ENCODE results near the gene AFAP1L1.
A peak's percentile ranks its signal among the peaks of the same experiment; 100 is the strongest.
"Not testable (repeated sequence)": the region's sequence is repeated elsewhere in the genome, so short reads cannot be mapped to it uniquely, and the experiment has no call there.

The AFAP1L1 gene

DNA sequence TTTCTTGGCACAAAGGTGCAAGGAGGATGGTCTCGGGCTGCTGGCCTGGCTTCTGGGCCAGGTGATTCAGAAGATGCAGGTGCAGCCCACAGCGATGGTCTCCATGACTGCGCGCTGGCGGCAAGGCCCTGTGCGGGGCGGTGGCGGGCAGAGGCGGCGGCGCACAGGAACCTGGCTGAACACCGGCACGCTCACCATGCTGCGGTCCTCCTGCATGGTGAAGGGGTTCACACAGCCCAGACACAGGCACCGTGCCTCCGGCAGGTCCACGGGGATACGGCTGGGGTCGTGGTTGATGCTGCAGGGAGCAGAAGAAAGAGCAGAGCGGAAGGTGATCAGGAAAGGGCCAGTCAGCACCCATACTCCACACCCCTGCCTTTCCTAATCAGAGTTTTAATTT, 102.6 kb downstream of the AFAP1L1 start:
- no peak for DNase-seq (ENCODE audit: low spot score)

- DNase-seq (ENCODE audit: low spot score): no peak
These were observed 103.1 kb downstream of the AFAP1L1 start for GRCh38 chr5:149374801-149375200.

GRCh38 chr5:149375434-149375833, 103.8 kb downstream of the AFAP1L1 start:
- DNase-seq (ENCODE audit: low spot score): no peak

DNA sequence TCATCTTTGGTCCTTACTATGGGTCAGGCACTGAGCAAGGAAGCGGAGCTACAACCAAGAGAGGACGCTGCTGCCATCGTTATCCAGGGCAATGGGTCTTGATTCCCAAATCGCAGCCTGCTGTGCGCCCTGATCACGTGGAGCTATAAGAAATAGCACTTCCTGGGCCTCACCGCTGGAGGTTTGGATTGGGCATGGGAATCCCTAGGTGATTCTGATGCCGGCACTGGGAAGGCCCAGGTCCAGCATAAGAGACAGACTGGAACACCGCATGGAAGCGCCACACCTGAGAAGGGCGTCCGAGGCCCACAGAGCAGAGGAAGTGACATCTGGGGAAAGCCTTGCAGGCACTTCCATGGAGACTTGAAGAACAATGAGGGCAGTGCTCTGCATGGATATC, 104.4 kb downstream of the AFAP1L1 start:
- no peak for DNase-seq (ENCODE audit: low spot score)

DNA sequence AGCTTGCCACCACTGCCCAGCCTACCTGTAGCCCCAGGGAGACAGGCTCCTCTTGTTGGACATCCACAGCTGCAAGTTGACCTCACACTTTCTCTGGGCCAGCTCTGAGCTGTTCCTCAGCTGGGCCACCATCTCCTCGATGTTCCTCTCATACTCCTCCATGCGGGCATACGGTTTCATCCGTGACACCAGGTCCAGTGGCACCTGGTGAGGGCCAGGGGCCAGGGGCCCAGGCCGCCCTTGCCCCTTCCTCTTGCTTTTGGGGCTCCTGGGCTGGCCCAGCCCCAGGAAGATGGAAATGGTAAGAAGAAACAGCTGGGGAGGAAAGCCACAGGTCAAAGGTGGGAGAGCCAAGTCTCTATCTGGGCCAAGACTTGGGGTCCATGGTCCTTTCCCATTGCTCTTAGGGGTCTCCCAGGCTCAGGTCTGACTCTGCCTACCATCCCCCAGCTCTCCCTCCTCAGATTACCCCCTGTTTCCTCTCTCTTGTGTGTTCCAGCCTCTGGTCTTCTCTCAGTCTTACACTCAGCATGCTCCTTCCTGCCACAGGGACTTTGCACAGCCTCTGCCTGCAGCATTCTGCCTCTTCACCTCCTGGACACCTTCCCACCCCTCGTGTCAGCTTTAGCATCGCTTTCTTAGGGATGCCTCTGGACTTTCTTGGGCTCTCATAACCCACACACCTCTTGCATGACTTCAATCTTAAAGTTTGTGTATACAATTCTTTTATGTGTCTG, 105.2 kb downstream of the AFAP1L1 start:
- no peak for DNase-seq (ENCODE audit: low spot score)

GRCh38 chr5:149378241-149378820, 106.7 kb downstream of the AFAP1L1 start:
- DNase-seq (ENCODE audit: low spot score): no peak

GRCh38 chr5:149379177-149379761, 107.6 kb downstream of the AFAP1L1 start, which contains the start of gene IL17B:
Gene IL17B, minus strand, starts transcription at chr5:149379292. Its CDS starts 67 bp downstream, at chr5:149379225.
- no peak for DNase-seq (ENCODE audit: low spot score)

DNA sequence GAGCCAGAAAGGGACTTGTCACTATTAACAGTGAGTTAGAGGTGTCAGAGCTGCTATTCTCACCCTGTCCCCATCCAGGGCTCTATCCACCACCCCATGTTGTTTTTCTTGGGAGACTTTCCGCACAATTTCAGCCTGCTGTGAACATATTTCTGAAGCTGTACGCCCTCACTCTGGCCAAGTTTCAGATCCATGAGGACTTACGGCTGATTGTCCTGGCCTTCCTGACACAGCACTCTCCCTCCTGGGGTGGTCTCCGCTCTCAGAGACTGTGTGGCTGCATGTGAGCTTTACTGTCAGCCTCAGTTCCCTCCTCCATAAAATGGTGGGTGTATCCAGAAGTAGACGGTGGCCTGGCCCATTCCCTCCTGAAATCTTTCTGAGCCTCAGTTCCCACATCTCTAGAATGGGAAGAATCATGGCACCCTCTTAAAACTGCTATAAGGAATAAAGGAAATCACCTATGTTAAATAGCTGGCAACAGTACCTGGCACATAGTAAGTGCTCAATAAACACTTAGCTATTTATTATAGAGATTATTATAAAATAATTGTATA, 108.2 kb downstream of the AFAP1L1 start:
- no peak for DNase-seq (ENCODE audit: low spot score)

DNA sequence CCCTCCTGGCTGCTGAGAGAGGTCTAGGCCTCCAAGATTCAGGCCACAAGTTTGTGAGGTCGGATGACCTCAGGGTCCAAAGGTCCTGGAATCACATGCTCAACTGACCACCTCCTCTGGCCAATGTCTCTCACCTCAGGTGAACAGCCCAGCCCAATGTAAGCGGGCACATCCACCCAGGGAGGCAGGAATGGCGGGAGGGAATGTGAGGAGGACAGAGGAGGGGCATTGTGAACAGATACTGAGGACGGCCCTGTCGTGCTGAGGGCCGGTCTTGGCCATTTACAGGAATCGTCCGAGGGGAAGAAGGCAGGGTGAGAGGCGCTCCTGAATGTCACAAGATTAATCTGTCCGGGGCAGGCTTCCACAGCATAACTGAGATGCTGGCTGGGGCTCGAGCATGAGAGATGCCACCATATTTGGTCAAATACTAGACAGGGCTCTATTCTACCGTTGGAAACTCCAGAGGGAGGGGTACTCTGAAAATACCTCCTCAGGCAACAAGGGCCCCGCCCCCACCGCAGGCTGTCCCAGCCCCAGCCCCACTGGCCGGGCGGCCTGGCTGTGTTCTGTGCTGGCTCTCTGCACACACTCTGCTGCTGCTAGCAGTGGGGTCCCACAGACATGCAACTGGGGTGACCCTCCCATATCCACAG, 108.9 kb downstream of the AFAP1L1 start:
- DNase-seq (ENCODE audit: low spot score): no peak

GRCh38 chr5:149381261-149381985, 109.8 kb downstream of the AFAP1L1 start:
- no peak for DNase-seq (ENCODE audit: low spot score)

DNA sequence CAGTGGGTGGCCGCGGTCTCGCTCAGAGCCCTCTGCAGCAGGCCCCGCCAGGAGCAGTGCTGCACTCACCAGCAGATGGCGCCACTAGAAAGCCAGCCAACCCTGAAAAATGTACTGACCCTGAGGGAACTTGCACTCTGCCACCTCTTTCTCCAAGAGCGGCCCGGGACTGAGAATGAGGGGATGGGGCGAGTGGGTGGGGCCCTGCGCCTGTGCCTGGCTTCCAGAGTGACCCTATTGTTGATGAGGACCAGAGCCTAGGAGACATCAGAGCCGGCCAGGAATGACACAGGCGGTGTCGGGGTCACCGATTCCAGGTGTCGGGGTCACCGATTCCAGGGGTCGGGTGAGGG, 110.3 kb downstream of the AFAP1L1 start:
- peak; percentile 65 for DNase-seq (ENCODE audit: low spot score)

- no peak for DNase-seq (ENCODE audit: low spot score)
These were observed 111.0 kb downstream of the AFAP1L1 start for GRCh38 chr5:149382517-149383220.

DNA sequence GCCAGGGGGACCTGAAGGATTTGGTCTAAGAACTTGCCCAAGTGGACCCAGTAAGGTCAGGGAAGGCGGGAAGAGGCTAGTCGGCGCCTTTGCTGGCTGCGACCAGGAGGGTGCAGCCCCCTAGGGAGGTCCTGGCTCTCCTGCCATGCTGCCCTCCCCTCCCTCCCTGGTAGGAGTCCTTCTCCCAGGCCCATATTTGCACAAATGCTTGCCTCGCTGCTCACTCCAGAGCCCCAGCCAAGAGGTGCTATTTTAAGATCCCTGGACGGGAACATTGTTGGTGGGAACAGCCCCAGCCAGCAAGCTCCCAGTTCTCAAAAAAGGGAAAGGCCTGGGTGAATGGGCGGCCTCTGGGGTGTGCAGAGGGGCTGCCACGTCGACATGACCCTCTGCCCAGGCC, 111.7 kb downstream of the AFAP1L1 start:
- DNase-seq (ENCODE audit: low spot score): no peak

DNA sequence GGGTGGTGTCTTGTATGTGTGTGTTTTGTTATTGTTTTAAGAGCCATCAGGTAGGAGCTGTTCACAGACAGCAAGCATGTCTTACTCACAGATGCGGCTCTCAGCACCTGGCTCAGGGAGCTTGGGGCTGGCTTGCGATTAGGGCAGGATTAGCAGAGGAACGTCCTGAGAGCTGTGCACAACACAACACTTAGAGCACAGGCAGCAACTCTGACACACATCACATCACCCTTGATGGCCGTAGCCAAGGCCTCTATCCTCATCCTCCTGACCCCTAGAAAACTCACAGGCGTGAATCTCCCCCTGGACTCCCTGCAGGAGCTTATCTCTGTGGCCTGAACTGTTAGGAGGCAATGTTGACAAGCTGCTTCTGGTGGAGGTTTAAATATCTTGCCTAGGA, 114.5 kb downstream of the AFAP1L1 start:
- no peak for DNase-seq (ENCODE audit: low spot score)

GRCh38 chr5:149387081-149387631, 115.5 kb downstream of the AFAP1L1 start:
- no peak for DNase-seq (ENCODE audit: low spot score)

DNA sequence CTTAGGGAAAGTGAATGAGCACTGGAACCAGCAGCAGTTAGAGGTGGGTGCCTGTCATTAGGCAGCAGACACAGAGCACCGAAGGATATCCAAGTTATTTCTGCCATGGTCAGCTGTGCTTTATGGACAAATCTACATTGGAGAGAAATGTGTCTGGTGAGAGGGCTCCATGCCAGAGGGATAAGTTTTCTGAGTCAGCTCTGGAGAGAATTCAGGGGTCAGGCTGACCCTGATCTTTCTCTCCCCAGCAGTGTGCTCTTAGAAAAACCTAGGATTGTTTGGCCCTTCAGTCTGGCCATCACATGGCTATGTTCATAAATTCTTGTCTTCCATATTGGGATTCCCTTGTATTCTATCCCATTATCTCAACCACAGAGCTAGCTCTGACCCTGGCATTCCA, 116.3 kb downstream of the AFAP1L1 start:
- DNase-seq (ENCODE audit: low spot score): no peak

DNA sequence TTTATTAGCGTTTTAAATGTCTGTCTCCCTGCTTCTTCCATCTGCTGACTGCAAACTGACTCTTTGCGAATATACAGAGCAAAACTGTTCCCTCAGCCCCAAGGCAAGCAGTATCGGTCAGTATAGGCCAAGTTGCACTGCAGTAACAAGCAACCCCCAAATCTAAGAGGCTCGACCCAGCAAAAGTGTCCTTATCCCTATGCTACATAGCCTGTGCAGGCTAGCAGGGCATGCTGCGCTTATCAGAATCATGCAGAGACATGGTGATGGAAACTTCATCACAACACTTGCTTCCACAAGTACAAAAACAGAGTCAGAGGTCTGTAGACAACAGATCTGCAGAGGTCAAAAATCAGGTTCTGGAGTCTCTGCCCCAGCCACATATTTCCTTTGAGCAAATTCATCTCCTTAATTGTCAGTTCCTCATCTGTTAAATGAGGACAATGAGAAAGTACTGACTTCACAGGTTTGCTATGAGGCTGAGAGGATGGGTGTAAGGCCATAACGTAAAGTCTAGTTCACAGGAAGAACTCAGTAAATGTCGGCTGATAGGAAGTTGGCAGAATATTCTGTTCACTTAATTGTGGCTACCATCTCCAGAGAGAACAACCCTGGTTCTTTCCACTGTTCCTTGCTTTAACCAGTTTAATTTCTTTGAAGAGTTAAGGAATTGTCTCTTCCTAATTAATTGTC, 117.0 kb downstream of the AFAP1L1 start:
- no peak for DNase-seq (ENCODE audit: low spot score)

DNA sequence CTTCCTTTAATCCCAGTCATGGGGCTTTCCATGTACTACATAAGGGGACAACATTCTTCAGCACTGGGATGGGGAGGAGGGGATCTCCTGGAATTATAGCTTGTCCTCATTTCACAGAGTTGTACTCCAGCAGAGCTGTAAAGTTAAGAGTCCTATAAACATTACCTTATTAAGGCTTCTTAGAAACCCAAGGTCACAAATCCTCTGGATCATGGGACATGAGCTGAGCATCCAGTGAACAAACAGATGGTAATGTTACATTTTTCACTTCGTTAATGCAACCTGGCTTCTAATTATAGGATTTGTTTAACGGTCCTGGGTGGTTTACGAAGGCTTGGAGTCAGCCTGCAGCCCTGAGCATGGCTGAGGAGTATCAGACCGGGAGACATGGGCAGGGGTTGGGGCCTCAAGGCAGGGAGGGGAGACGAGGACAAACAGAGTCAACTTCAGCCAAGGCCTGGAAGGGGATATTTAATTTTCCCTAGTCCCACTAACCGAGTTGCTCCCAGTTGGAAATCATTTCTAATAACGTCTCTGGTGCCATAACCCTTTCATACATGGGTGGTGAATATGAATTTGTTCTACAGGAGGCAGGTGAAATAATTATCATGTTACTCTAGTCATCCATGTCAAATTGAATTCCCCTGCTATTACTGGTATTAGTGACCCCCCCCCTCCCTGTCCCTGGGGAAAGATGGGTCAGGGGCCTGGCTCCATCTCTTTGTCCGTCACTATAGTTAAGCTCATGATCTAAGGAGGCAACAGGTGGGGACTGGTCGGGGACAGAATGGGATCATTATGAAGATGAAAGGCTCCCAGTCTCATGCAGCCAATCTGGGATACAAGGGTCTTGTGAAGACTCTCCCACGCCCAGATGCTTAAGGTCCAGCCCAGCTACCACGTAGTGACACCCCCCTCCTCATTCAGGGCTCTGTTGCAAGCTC, 118.2 kb downstream of the AFAP1L1 start:
- no peak for DNase-seq (ENCODE audit: low spot score)

DNA sequence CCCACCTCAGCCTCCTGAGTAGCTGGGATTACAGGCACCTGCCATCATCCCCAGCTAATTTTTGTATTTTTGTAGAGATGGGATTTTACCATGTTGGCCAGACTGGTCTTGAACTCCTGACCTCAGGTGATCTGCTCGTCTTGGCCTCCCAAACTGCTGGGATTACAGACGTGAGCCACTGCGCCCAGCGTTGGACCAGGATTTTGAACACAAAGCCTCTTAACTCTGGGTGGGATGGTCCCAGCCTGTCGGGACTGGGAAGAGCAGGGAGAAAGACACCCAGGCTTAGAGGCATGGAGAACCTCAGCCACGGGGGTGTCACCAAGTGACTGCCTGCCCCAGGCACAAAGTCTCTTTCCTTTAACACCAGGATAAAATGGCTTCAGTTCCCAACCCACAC, 119.4 kb downstream of the AFAP1L1 start:
- DNase-seq (ENCODE audit: low spot score): not testable (repeated sequence)

Data from RKO (cell line).